ENCODE measurements around the gene SKA2.
"Not testable (repeated sequence)": the region's sequence is repeated elsewhere in the genome, so short reads cannot be mapped to it uniquely, and the experiment has no call there.

SKA2 gene, protein sequence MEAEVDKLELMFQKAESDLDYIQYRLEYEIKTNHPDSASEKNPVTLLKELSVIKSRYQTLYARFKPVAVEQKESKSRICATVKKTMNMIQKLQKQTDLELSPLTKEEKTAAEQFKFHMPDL

DNA sequence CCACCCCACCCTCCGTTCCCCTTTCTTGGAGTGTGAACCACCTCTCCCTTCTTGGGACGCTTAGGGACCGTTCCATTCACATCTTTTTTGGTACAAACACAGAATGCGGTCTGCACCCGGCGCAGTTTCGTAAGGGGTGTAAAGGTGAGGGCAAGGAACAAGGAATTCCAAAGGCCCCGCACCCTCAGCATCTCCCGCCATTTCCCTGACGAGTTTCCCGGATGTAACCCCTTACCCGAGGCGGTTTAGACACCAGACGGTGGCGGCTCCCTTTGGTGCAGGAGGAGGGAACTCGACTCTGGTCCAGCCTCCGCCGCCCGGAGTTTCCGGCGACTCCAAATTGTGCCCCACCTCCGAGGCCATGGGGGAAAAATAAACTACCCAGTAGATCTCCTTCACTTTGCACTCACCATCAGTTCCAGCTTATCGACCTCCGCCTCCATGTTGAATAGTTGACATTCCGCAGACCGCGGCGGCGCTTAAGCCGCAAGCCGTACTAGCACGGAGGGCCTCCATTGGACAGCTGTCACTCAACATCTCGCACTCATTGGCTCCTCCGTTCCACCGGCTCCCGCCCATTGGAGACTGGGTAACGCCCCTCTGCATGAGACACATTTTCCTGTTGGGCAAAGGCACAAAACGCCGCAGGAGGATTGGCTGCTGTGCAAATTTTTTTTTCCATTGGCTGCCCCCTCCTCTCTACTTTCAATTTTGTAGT lies at the start of gene SKA2:
Gene SKA2 (minus strand): TSS at position 466 of the 718 bp plus-strand sequence. CDS start 23 bp downstream, at position 443.
- DNase-seq (ENCODE audit: low read depth in 3 of 3), result peak; percentile 91 to 97 (median 96)

DNA sequence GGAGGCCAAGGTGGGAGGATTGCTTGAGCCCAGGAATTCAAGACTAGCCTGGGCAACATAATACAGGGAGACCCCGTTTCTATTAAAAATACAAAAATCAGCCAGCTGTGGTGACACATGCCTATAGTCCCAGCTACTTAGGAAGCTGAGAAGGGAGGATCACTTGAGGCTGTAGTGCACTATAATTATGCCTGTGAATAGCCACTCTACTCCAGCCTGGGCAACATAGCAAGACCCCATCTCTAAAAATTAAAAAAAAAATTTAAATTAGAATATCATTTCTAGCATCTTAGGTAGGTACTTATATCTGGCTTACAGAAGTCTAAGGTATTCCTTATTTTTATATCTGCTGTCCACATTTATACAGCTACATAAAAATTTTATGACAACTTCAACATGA lies 47.3 kb upstream of the SKA2 start:
- no peak for DNase-seq (ENCODE audit: low read depth in 3 of 3)

DNA sequence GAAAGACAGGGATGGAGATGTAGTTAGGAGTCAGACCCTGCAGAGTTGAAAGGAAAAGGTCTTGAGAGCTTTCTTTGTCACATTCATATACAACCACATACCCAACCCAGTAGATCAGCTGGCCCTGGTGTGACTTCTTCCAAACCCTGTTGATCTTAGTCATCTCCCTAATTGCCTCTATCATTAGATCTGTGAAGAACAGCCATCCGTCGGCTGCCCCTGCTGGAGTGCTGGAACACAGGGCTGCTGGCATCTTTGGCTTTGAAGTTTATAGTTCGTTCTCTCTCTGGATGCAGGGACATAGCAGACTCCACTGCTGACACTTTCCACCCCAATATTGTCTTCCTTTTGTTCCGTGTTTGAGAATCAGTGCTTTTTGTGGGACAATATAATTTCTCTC lies 44.4 kb upstream of the SKA2 start:
- DNase-seq (ENCODE audit: low read depth in 3 of 3), result no peak

DNA sequence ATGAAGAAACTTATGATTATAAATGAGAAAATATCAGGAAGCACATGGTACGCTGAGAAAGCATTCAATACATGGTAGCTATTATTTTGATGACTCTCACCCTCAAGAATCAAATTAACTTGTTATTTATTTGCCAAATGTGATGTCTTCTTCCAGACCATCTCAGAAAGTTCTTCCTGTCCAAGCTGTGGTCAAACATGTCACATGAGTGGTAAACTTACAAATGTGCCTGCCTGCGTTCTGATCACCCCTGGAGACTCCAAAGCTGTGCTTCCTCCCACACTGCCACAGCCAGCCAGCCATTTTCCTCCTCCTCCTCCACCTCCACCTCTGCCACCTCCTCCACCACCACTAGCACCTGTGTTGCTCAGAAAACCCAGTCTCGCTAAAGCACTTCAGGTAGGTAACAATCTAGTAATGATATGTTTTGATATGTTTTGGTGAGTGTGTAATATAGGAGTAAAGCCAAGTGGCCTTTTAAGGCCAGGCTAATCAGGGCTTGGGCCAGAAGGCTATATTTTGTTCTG lies 38.4 kb upstream of the SKA2 start:
- no peak for DNase-seq (ENCODE audit: low read depth in 3 of 3)

DNA sequence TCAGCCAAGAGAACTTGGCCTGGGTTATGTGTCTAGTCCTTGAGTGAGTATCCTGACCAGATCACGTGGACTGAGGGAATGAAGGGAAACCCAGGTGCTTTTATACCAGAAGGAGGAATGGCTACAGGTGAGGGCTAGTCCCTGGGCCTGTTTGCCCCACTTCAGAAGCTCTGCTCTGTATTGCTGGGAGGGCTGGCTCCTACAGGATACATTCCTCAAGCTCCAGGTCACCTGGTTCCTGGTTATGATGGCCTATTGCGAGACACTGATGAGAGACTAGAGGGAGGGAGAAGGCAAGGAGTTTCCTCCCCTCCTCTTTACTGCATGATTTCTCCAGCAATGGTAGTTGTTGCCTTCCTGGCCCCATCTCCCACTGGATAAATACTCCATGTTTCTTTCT lies 35.8 kb upstream of the SKA2 start:
- DNase-seq (ENCODE audit: low read depth in 3 of 3), result no peak

DNA sequence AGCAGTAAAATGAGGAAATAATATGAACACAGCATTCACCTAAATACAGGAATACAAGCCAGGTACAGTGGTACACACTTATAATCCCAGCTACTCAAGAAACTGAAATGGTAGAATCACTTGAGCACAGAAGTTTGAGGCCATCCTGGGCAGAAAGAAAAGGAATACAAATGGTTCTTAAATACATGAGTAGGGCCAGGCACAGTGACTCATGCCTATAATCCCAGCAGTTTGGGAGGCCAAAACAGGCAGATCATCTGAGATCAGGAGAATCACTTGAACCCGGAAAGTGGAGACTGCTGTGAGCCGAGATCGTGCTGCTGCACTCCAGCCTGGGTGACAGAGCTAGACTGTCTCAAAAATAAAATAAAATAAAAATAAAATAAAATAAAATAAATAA lies 31.9 kb upstream of the SKA2 start:
- DNase-seq (ENCODE audit: low read depth in 3 of 3), result no peak

DNA sequence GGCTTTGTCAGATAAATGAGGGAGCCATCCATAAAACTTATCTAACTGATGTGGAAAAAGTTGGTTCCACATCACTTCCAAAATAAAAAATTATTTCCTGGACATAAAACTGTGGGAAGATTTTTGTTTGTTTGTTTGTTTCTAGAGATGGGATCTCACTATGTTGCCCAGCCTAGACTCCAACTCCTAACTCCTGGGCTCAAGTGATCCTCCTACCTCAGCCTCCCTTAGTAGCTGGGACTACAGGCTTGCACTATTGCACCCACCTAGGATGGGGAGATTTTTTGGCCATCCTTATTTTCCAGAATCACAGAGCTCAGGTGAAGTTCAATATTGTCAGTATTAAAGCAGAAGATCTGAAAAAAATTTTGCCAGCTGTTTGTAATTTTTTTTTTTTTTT lies 31.0 kb upstream of the SKA2 start:
- no peak for DNase-seq (ENCODE audit: low read depth in 3 of 3)

DNA sequence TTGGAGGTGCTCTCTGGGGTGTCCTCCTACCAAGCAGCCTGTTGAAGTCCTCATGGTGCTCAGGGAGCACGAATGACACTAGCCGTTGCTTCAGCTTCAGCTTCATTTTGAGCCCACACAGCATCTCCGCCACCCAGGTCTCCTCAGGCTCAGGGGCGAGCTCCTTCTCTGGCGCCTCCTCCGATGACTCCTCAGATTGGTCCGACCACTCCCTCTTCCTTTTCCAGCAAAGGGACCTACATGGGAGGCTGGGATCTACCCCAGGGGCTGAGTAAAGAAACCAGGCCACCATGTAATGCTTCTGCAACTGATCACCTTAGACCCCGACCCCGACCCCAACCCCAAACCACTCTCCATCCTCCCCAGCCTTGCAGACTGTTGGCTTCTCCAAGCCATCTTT lies 26.5 kb upstream of the SKA2 start:
- no peak for DNase-seq (ENCODE audit: low read depth in 3 of 3)

DNA sequence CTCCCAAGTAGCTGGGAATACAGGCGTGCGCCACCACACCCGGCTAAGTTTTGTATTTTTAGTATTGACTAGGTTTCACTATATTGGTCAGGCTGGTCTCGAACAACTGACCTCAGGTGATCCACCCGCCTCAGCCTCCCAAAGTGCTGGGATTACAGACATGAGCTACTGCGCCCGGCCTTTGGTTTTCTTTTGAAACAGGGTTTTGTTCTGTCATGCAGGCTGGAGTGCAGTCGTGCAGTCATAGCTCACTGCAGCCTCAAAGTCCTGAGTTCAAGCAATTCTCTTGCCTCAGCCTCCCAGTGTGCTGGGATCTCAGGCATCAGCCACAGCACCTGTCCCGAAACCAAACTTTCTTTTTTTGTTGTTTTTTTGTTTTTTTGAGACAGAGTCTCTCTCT lies 25.6 kb upstream of the SKA2 start:
- DNase-seq (ENCODE audit: low read depth in 3 of 3), result no peak

DNA sequence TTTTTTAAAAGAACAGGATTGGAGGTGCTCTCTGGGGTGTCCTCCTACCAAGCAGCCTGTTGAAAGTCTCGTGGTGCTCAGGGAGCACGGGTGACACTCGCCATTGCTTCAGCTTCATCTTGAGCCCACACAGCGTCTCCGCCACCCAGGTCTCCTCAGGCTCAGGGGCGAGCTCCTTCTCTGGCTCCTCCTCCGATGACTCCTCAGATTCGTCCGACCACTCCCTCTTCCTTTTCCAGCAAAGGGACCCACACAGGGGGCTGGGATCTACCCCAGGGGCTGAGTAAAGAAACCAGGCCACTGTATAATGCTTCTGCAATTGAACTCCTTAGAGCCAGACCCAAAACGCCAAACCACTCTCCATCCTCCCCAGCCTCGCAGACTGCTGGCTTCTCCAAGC lies 24.6 kb upstream of the SKA2 start:
- DNase-seq (ENCODE audit: low read depth in 3 of 3), result not testable (repeated sequence)

DNA sequence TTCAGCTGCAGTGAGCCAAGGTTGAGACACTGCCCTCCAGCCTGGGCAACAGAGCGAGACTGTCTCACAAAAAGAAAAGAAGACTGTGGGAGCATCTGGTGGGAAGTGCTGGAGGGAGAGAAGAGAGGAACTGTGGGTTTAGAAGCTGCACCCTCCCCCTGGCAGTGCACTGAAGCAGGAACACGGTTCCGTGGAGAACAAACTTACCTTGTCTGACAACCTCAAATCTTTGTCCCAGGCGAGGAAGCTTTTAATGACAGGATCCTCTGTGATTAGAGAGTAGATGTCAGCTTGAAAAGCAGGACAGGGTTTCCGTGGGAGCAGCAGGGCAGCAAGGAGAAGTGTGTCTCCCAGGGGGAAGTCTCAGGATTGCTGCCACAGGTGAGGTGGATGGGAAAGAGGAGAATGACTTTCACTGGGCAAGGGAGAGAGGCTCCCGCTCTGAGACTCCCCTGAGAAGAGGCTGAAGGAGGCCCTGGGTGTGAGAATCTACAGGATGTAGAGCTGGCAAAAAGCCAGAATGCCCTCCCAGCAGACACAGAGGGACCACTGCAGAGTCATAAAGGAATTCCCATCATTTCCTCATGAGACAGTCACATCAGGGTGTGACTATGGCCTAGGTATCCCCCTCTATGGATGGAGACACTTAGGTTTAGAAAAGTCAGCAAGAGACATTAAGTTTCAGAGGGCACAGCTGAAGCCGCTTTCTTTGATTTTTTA lies 23.4 kb upstream of the SKA2 start:
- DNase-seq (ENCODE audit: low read depth in 3 of 3), result no peak

DNA sequence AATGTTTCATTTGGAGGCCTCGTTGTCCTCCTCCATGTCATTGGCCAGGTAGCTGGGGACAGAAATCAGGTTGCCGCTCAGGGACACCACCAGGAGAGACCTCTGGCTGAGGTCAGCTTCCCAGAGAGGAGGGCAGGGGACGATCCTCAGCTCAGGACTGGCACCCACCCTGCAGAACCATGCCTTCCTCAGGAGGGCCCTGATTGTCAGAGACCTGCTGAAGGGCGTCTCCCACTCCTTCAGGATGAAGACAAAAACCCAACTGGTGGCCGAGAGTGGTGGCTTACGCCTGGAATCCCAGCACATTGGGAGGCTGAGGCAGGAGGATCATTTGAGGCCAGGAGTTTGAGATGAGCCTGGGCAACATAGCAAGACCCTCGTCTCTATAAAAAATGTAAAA lies 20.1 kb upstream of the SKA2 start:
- DNase-seq (ENCODE audit: low read depth in 3 of 3), result no peak

DNA sequence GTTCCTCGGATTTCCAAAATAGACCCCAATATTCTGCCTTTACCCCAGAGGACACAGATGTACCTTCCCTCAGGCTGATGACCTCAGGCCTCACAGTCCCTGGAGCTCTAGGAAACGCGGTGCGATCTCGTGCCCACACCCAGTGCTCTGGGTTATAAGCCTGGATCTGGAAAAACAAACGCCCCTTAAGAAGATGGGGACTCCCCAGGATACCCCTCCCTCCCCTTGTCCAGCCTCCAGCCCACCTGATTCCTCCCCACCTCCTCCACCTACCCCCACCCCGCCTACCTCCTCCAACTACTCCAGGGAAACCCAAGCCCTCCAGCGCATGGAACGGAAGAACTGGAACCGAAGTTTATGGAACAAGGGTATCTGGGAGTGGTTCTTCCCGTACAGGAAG lies 19.7 kb upstream of the SKA2 start:
- no peak for DNase-seq (ENCODE audit: low read depth in 3 of 3)

DNA sequence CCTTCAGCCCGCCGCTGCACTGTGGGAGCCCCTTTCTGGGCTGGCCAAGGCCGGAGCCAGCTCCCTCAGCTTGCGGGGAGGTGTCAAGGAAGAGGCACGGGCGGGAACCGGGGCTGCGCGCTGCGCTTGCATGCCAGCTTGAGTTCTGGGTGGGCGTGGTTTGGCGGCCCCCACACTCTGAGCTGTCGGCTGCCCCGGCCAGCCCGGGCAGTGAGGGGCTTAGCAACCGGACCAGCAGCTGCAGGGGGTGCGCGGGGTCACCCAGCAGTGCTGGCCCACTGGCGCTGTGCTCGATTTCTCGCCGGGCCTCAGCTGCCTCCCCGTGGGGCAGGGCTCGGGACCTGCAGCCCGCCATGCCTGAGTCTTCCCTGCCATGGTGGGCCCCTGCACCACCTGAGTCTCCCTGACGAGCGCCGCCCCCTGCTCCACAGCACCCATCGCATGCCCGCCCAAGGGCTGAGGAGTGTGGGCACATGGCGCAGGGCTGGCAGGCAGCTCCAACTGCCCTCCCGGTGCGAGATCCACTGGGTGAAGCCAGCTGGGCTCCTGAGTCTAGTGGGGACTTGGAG lies 17.5 kb upstream of the SKA2 start:
- DNase-seq (ENCODE audit: low read depth in 3 of 3), result no peak

DNA sequence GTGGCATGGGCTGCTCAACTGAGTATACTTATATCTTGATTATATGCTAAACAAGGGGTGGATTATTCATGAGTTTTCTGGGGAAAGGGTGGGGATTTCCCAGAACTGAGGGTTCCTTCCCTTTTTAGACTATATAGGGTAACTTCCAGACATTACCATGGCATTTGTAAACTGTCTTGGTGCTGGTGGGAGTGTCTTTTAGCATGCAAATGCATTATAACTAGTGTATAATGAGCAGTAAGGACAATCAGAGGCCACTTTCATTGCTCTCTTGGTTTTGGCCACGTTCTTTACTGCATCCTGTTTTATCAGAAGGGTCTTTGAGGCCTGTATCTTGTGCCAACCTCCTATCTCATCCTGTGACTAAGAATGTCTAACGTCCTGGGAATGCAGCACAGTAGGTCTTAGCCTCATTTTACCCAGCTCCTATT lies 12.6 kb upstream of the SKA2 start:
- no peak for DNase-seq (ENCODE audit: low read depth in 3 of 3)

DNA sequence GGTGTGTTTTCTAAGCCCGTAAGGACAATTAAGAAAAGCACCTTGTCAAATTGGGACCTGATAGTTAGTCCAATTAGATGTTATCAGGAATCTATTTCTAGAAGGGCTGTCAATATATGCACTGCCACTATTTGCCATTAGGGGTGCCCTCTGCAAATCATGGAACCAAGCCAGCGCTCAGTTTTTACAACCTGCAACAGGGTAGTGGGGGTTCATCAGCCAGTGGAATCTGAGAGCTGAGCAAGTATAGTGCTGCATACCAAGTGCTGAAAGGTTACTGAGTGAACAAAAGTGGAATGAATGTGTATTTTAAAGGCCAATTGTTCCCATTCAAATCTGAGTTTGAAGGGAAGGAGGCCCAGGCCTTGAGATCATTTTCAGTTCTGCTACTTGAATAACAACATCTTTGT lies 11.0 kb upstream of the SKA2 start:
- peak in 2 of 3 experiments; percentile 9 to 16 for DNase-seq (ENCODE audit: low read depth in 3 of 3)

DNA sequence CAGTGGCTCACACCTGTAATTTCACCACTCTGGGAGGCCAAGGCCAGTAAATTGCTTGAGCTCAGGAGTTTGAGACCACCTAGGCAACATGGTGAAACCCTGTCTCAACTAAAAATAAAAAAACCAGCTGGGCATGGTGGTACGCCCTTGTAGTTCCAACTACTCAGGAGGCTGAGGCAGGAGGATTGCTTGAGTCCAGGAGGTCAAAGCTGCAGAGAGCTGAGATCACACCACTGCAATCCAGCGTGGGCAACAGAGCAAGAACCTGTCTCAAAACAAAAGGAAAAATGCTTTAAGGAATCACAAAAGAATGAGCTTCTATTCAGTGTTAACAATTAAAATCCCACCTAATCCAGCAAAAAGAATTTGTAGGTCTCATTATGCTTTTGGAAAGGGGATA lies 6.5 kb upstream of the SKA2 start:
- no peak for DNase-seq (ENCODE audit: low read depth in 3 of 3)

DNA sequence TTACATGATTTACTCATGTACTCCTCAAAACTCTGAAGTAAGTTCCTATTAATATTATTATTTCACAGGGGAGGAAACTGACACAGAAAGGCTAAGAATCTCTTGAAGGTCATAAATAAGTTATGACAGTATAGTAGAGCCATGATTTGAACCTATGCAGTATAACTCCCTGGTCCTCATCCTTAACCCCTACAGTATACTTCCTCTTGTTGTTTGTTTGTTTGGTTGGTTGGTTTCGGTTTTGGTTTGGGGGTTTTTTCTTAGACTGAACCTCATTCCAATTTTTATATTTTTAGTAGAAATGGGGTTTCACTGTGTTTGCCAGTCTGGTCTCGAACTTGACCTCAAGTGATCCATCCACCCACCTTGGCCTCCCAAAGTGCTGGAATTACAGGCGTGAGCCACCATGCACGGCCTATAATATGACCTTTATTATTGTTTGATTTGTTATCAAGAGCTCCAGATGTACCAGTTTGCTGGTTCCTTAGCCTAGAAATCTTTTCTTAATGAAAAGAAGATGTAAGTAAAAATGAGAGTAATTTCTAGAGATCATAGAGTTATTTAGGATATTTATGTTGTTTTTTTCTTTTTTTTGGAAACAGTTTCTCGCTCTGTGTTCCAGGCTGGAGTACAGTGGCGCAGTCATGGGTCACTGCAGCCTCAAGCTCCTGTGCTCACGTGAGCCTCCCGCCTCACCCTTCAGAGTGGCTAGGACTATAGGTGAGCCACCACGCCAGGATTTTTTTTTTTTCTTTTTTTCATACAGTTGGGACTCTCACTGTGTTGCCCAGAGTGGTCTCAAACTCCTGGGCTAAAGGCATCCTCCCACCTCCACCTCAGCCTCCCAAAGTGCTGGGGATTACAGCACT lies 5.4 kb upstream of the SKA2 start:
- no peak for DNase-seq (ENCODE audit: low read depth in 3 of 3)

DNA sequence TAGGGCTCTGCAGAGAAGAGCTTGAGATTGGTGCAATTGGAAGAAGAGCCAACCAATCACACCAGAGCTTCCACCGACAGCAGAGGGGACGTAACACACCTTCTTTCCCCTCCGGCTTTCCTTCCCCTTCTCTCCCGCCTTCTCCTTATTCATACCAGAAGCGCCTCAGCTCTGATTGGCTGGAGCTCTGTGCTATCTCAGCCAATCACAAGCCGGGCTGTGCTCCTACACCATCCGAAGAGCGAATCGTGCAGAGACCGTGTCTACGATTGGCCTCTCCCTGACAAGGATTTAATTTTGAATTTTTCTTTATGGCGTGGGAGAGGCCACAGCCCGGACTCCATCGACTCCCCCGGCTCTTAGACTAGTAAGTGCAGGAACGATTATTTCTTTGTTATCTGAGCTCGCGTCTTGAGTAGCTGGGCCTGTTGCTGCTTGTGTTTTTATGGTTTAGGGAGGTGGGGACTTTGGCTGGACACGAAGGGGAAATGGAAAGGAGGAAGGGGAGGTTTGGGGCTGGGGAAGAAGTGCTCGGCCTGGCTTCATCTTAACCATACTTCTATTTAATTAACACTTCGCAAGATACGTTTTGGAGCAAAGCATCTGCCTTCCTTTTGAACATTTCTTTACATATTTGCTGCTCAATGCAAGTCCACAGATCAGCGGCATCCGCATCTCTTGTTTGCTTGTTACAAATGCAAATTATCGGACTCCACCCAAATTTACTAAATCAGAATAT lies 622 bp upstream of the SKA2 start, which contains the start of gene PRR11:
Gene PRR11 (plus strand): TSS at position 308 of the 739 bp plus-strand sequence. CDS start 14,007 bp downstream, outside the sequence.
- peak; percentile 74 to 87 (median 86) for DNase-seq (ENCODE audit: low read depth in 3 of 3)

DNA sequence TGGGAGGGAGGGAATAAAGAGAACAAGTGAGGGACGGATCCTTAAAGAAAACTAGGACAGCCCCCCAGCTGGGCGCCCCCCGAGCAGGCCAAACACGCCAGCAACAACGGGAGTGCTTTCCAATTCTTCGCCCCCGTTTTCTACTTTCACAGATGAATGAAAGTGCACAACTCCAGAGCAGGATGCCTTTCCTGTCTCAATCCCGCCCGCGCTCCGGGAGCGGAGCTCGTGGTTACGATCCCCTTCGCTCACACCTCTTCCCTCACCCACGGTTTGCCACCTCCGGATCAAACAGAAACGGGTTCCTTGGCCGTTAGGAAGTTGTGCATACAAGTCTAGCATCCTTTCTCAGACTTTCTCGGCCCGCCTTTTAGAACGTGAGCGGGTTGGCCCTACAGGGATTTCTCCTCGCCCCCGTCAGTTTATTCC lies 680 bp downstream of the SKA2 start:
- peak; percentile 5 to 49 (median 14) for DNase-seq (ENCODE audit: low read depth in 3 of 3)

DNA sequence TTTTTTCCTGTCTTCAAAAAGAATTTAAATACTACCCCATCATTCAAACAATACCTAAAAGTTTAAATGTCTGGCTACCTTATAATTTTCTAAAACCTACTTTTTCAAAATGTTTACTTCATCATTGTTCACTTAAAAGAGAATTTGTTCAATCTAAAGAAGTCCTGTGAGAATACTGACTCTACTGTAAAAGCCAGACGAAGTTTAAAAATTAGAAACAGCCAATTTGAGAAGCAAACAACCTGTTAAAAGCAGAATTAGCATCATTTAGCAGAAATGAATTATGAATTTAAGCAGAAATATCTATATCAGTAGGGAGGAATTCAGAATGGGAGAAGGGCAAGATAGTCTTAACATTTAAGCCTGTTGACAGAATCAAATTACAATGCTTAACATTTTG lies 2.1 kb downstream of the SKA2 start:
- DNase-seq (ENCODE audit: low read depth in 3 of 3), result no peak

Data from stimulated activated CD4-positive, alpha-beta T cell treated with anti-CD3 and anti-CD28 coated beads, TNF-alpha, amount 100 ng/mL, for 24 hours (primary cell).